IMR-90 (cell line): Measurements from ENCODE around the gene STRN. TPM values are rescaled to one million over a fixed set of nuclear protein-coding genes. Genes with fewer than 3 reads are reported as not detected.

Source experiments
- ATAC-seq: fragments of 200-7000 bp; cut with Tn5 transposase; 2 replicates; pipeline ENCODE4 v1.9.1; 2020; ENCODE audit warnings: low read depth, mild to moderate bottlenecking, moderate library complexity
- BruUV-seq: library from RNA; stranded (reverse); fragments of 400-500 nt; replicated peaks from 2 replicates; lab custom pipeline; 2021; lab: Mats Ljungman, UMichigan
- CTCF ChIA-PET: fragments of 300-600 bp; formaldehyde crosslinking; extraction: SDS; loops from one replicate; lab custom pipeline; 2021; ENCODE audit warnings: antibody characterized with exemption; lab: Yijun Ruan, JAX
- POLR2A ChIA-PET: fragments of 300-600 bp; sonication (Branson Sonifier 250); formaldehyde crosslinking; loops from one replicate; lab custom pipeline; 2022; ENCODE audit warnings: antibody characterized with exemption; ENCODE audit not compliant: unreplicated experiment; lab: Charles Lee
- DNase-seq: peaks from one replicate; pipeline ENCODE4 v3.0.0; 2013
- H2AFZ ChIP-seq: replicated peaks from 2 replicates; pipeline ENCODE3; 2013; ENCODE audit warnings: low read length, mild to moderate bottlenecking; ENCODE audit not compliant: poor library complexity
- H2AK5ac ChIP-seq: 2 replicates; pipeline ENCODE4 v1.6.1; 2013; ENCODE audit warnings: low read depth, low read length, inconsistent platforms
- H2AK9ac ChIP-seq: replicated peaks from 2 replicates; pipeline ENCODE3; 2013; ENCODE audit warnings: mild to moderate bottlenecking, low read depth, low read length, moderate library complexity; ENCODE audit not compliant: poor library complexity
- H2BK120ac ChIP-seq: 2 replicates; pipeline ENCODE4 v1.6.1; 2013; ENCODE audit warnings: low read depth, low read length, inconsistent platforms
- H2BK15ac ChIP-seq: 3 replicates; pipeline ENCODE4 v1.6.1; 2013; ENCODE audit warnings: low read depth, low read length, inconsistent platforms
- H2BK20ac ChIP-seq: 2 replicates; pipeline ENCODE4 v1.6.1; 2013; ENCODE audit warnings: low read depth, mild to moderate bottlenecking, inconsistent platforms, low read length, moderate library complexity
- H2BK5ac ChIP-seq: 2 replicates; pipeline ENCODE4 v1.6.1; 2013; ENCODE audit warnings: mild to moderate bottlenecking, low read depth, low read length, inconsistent platforms; ENCODE audit not compliant: poor library complexity, severe bottlenecking
- H3K14ac ChIP-seq: replicated peaks from 2 replicates; pipeline ENCODE4 v1.6.1; 2013; ENCODE audit warnings: low read depth, low read length, inconsistent platforms
- H3K18ac ChIP-seq: 2 replicates; pipeline ENCODE4 v1.6.1; 2013; ENCODE audit warnings: low read depth, low read length, control low read depth
- H3K23ac ChIP-seq: 2 replicates; pipeline ENCODE4 v1.6.1; 2013; ENCODE audit warnings: low read depth, low read length, inconsistent platforms
- H3K27ac ChIP-seq: 2 replicates; pipeline ENCODE4 v1.5.1; 2013; ENCODE audit warnings: mild to moderate bottlenecking, control low read depth, low read length; ENCODE audit not compliant: insufficient read depth
- H3K27me3 ChIP-seq: 2 replicates; pipeline ENCODE4 v1.6.1; 2013; ENCODE audit warnings: low read length; ENCODE audit not compliant: control insufficient read depth, insufficient read depth
- H3K36me3 ChIP-seq: 2 replicates; pipeline ENCODE4 v1.6.1; 2013; ENCODE audit warnings: low read length, mixed read lengths; ENCODE audit not compliant: control insufficient read depth, insufficient read depth
- H3K4ac ChIP-seq: 2 replicates; pipeline ENCODE4 v1.6.1; 2013; ENCODE audit warnings: low read depth, low read length, inconsistent platforms
- H3K4me1 ChIP-seq: 2 replicates; pipeline ENCODE4 v1.6.1; 2013; ENCODE audit warnings: low read length, mixed read lengths; ENCODE audit not compliant: control insufficient read depth, insufficient read depth
- H3K4me2 ChIP-seq: 2 replicates; pipeline ENCODE4 v1.6.1; 2013; ENCODE audit warnings: low read depth, mild to moderate bottlenecking, control low read depth, low read length, moderate library complexity
- H3K4me3 ChIP-seq: 2 replicates; pipeline ENCODE4 v1.5.1; 2013; ENCODE audit warnings: low read depth, mild to moderate bottlenecking, control low read depth, low read length, moderate library complexity; ENCODE audit not compliant: insufficient read depth
- H3K56ac ChIP-seq: 2 replicates; pipeline ENCODE4 v1.6.1; 2013; ENCODE audit warnings: low read length, inconsistent platforms; ENCODE audit not compliant: insufficient read depth; ENCODE audit errors: extremely low read depth
- H3K79me1 ChIP-seq, 2 experiments: 2 replicates each; pipeline ENCODE4 v1.6.1; 2013; ENCODE audit warnings: low read length in 2 of 2, inconsistent platforms in 1 of 2, low read depth in 1 of 2
- H3K9ac ChIP-seq: 2 replicates; pipeline ENCODE4 v1.6.1; 2013; ENCODE audit warnings: low read depth, low read length, control low read depth
- H3K9me1 ChIP-seq: 2 replicates; pipeline ENCODE4 v1.6.1; 2013; ENCODE audit warnings: low read length, inconsistent platforms; ENCODE audit not compliant: insufficient read depth
- H3K9me3 ChIP-seq: 2 replicates; pipeline ENCODE4 v1.6.1; 2013; ENCODE audit warnings: low read length; ENCODE audit not compliant: control insufficient read depth, insufficient read depth
- H4K20me1 ChIP-seq: 2 replicates; pipeline ENCODE4 v1.6.1; 2013; ENCODE audit warnings: low read length, inconsistent platforms; ENCODE audit not compliant: insufficient read depth
- H4K5ac ChIP-seq: 2 replicates; pipeline ENCODE4 v1.6.1; 2013; ENCODE audit warnings: mild to moderate bottlenecking, low read depth, low read length, control low read depth
- H4K8ac ChIP-seq, 2 experiments: 2 replicates each; pipeline ENCODE4 v1.6.1; 2013; ENCODE audit warnings: low read depth in 2 of 2, low read length in 2 of 2, control low read depth in 1 of 2, inconsistent platforms in 1 of 2
- H4K91ac ChIP-seq: 2 replicates; pipeline ENCODE4 v1.6.1; 2013; ENCODE audit warnings: low read depth, low read length, inconsistent platforms; ENCODE audit not compliant: insufficient read depth
- BHLHE40 ChIP-seq: fragments of 150-350 bp; IDR thresholded peaks from 2 replicates; pipeline ENCODE4 v1.6.1; 2016; ENCODE audit warnings: mild to moderate bottlenecking, low read depth, low read length
- CHD1 ChIP-seq: IDR thresholded peaks from 2 replicates; pipeline ENCODE4 v1.6.1; 2012; ENCODE audit warnings: low read depth, low read length, improper control_type of control experiment
- ELK1 ChIP-seq: fragments of 150-350 bp; IDR thresholded peaks from 2 replicates; pipeline ENCODE4 v1.6.1; 2016; ENCODE audit warnings: low read depth, mild to moderate bottlenecking, low read length, moderate library complexity, borderline replicate concordance
- MAFK ChIP-seq: IDR thresholded peaks from 2 replicates; pipeline ENCODE4 v1.6.1; 2012; ENCODE audit warnings: low read depth, low read length, improper control_type of control experiment
- MAZ ChIP-seq: IDR thresholded peaks from 2 replicates; pipeline ENCODE4 v1.6.1; 2012; ENCODE audit warnings: low read depth, mild to moderate bottlenecking, low read length, improper control_type of control experiment, moderate library complexity, borderline replicate concordance
- MXI1 ChIP-seq: IDR thresholded peaks from 2 replicates; pipeline ENCODE4 v1.6.1; 2012; ENCODE audit warnings: low read depth, mild to moderate bottlenecking, low read length, moderate library complexity, borderline replicate concordance
- NFE2L2 ChIP-seq: fragments of 150-350 bp; IDR thresholded peaks from 2 replicates; pipeline ENCODE4 v1.6.1; 2016; ENCODE audit warnings: low read depth, mild to moderate bottlenecking, low read length
- POLR2A ChIP-seq: IDR thresholded peaks from 2 replicates; pipeline ENCODE4 v1.6.1; 2012; ENCODE audit warnings: mild to moderate bottlenecking, low read depth, low read length
- RCOR1 ChIP-seq: IDR thresholded peaks from 2 replicates; pipeline ENCODE4 v1.6.1; 2012; ENCODE audit warnings: mild to moderate bottlenecking, low read length, improper control_type of control experiment; ENCODE audit not compliant: insufficient replicate concordance
- SMC3 ChIP-seq: fragments of 150-350 bp; IDR thresholded peaks from 2 replicates; pipeline ENCODE4 v1.6.1; 2016; ENCODE audit warnings: low read depth, mild to moderate bottlenecking, antibody characterized with exemption, low read length, moderate library complexity
- USF2 ChIP-seq: fragments of 150-350 bp; IDR thresholded peaks from 2 replicates; pipeline ENCODE4 v1.6.1; 2017; ENCODE audit warnings: mild to moderate bottlenecking, antibody characterized with exemption, low read length, low read depth
- WGBS, 2 experiments: methylation state at CpG; one replicate each; pipeline versions ENCODE4 v1.1.5 to v1.1.7; 2013; ENCODE audit warnings: missing lambda C conversion rate in 2 of 2; ENCODE audit not compliant: insufficient read length in 1 of 2; ENCODE audit errors: extremely low coverage in 2 of 2; 5-methylcytosine and 5-hydroxymethylcytosine counted together
- dilution Hi-C: fragments of 300-500 bp; cut with HindIII; formaldehyde crosslinking; loops from one replicate; pipeline ENCODE4 v1.14.3; 2018; ENCODE audit warnings: low sequenced_read_pairs; ENCODE audit not compliant: unreplicated experiment
- in situ Hi-C: fragments of 300-500 bp; cut with MboI; formaldehyde crosslinking; loops from 3 replicates; pipeline ENCODE4 v1.14.3; 2019; ENCODE audit warnings: low sequenced_read_pairs, inconsistent platforms, mixed read lengths
- intact Hi-C: fragments of 100-400 bp; cut with micrococcal nuclease; formaldehyde crosslinking; loops from 2 replicates; pipeline ENCODE4 v1.10.0; 2022
- polyA plus RNA-seq, 3 experiments: library from polyadenylated mRNA; depleted of rRNA; stranded (reverse); fragments of >200 nt; gene quantifications; 2 replicates each; pipeline ENCODE4 v1.2.3, GENCODE V29; 2012; ENCODE audit warnings: low replicate concordance in 1 of 3
- total RNA-seq: library from RNA; depleted of rRNA; stranded (reverse); fragments of >200 nt; gene quantifications from 2 replicates; pipeline ENCODE4 v1.2.3, GENCODE V29; 2012

The STRN gene
- total and polyA plus RNA-seq, 2 of the 4 experiments (the other 2 are of a cell fraction), result 5.1 to 23.3 TPM

GRCh38 chr2:36800381-36800780 lies 166.0 kb downstream of the STRN start:
- POLR2A ChIA-PET, result no interaction called here
- Histone ChIP-seq H3K4me1 (no peaks in the 10 kb centered on the region), H3K9me1 (0 out of 2 replicates have a peak, but pooled peaks cover 2% of the 10 kb centered on the region), H3K23ac (no peak overlapping the region), H3K9me3 (no peaks in the 10 kb centered on the region), H3K4me3 (no peak overlapping the region), H2BK120ac (no peak overlapping the region), H4K5ac (no peak overlapping the region), H3K9ac (no peak overlapping the region), H3K36me3 (no peaks in the 10 kb centered on the region), H3K56ac (no peak overlapping the region), H4K91ac (no peak overlapping the region), H2BK15ac (no peak overlapping the region), H2BK5ac (no peak overlapping the region), H3K4me2 (no peak overlapping the region), H2AFZ (no peak overlapping the region), H3K27me3 (peaks cover 28% of the 10 kb centered on the region), H3K14ac (no peak overlapping the region), H3K79me1 (no peaks in the 10 kb centered on the region), H3K18ac (no peak overlapping the region), H4K20me1 (no peaks in the 10 kb centered on the region), H2AK5ac (no peak overlapping the region), H3K4ac (no peak overlapping the region), H2BK20ac (no peak overlapping the region), H2AK9ac (no peak overlapping the region), H3K27ac (no peak overlapping the region), H4K8ac (no peak overlapping the region)
- dilution Hi-C loops (no loop called here), intact Hi-C loops (no loop called here), in situ Hi-C loops (no loop called here)
- no TSS peak for BruUV-seq
- ATAC-seq (no peak), DNase-seq (no peak)
- WGBS, 2 experiments, result 83% methylated on average over 1 of the region's 11 CpGs; no CpG with 5 or more reads in 1 of the 2 experiments
- CTCF ChIA-PET, result no interaction called here
- TF ChIP-seq BHLHE40, result no peak
- TF ChIP-seq MAFK, result no peak
- TF ChIP-seq ELK1, result no peak
- TF ChIP-seq USF2, result no peak
- TF ChIP-seq MAZ, result no peak
- no peak for TF ChIP-seq MXI1
- TF ChIP-seq RCOR1, result no peak
- TF ChIP-seq CHD1, result no peak
- no peak for TF ChIP-seq NFE2L2
- no peak for TF ChIP-seq POLR2A
- no peak for TF ChIP-seq SMC3
